ENCODE data around the gene ADAMTS6.

- no peak for TF ChIP-seq CTCF (IDR thresholded peaks at IDR 0.05)
- no peak for TF ChIP-seq POLR2AphosphoS5 (IDR thresholded peaks at IDR 0.05)
These were observed 3.7 kb upstream of the ADAMTS6 start for GRCh38 chr5:65485405-65485804.
